ENCODE data around the gene AQP10.

DNA sequence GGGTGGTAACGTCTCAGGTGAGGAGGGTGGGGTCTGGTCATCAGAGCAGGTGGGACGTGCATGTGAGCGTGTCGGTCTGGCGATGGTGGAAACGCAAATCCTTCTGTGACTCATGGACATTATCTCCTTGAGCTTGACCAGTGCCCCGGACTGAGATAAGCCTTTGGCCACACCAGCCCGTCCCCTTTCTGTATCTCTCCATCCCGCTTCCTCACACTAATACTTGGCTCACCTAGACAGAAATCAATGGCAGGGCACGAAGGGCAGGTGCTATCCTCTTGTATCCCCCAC, 7.9 kb upstream of the AQP10 start:
- TF ChIP-seq CTCF (IDR thresholded peaks at IDR 0.05 in 4 of 5, conservative IDR thresholded peaks at IDR 0.05 in 1 of 5) (no peak), POLR2A (IDR thresholded peaks at IDR 0.05) (no peak)

All from gastrocnemius medialis (tissue), 4 donors.